Measurements from ENCODE around the gene SEBOX. TPM values are rescaled to one million over a fixed set of nuclear protein-coding genes. Genes with fewer than 3 reads are reported as not detected.

SEBOX gene
- total and polyA plus RNA-seq, 2 donors (not counting 1 experiment from before 2014, with no cell fraction given): not detected

- H3K9me3 Mint-ChIP-seq (ENCODE audit: insufficient read depth): no peaks in the 10 kb centered on the region
- POLR2A ChIA-PET: no interaction called here
- TF ChIP-seq EZH2 (IDR thresholded peaks at IDR 0.05; ENCODE audit: borderline replicate concordance, insufficient read depth, low read depth, low read length, poor library complexity, severe bottlenecking): no peak
- no peak for TF ChIP-seq CTCF (IDR thresholded peaks at IDR 0.05)
Observed at GRCh38 chr17:28394337-28395116, 29.5 kb upstream of the SEBOX start.

GRCh38 chr17:28392491-28392890 lies 27.5 kb upstream of the SEBOX start:
- TF ChIP-seq CTCF (IDR thresholded peaks at IDR 0.05): no peak
- TF ChIP-seq EZH2 (IDR thresholded peaks at IDR 0.05; ENCODE audit: borderline replicate concordance, insufficient read depth, low read depth, low read length, poor library complexity, severe bottlenecking): no peak
- Mint-ChIP-seq H3K9me3 (ENCODE audit: insufficient read depth) (no peaks in the 10 kb centered on the region), H3K4me3 (no peak overlapping the region), H3K27ac (no peak overlapping the region), H3K27me3 (no peaks in the 10 kb centered on the region), H3K4me1 (no peaks in the 10 kb centered on the region)
- Histone ChIP-seq H3K4me3 (ENCODE audit: control extremely low read depth in 1 of 5, extremely low read depth in 1 of 5, insufficient read depth in 1 of 5, low read depth in 2 of 5, low read length in 4 of 5) (no peak overlapping the region), H3K9ac (ENCODE audit: low read length) (no peak overlapping the region), H3K4me2 (replicated peaks; ENCODE audit: low read depth, low read length, poor library complexity, severe bottlenecking) (no peak overlapping the region), H3K27me3 (replicated peaks in 1 of 4; ENCODE audit: control extremely low read depth in 1 of 4, control insufficient read depth in 3 of 4, insufficient read depth in 4 of 4, low read length in 3 of 4) (no peaks in the 10 kb centered on the region), H3K36me3 (replicated peaks in 1 of 2; ENCODE audit: control extremely low read depth in 1 of 2, control insufficient read depth in 1 of 2, extremely low read depth in 1 of 2, insufficient read depth in 2 of 2, low read length in 1 of 2) (peaks cover 1 to 44% of the 10 kb centered on the region in 2 experiments), H2AFZ (ENCODE audit: insufficient read depth, low read depth, low read length, poor library complexity, severe bottlenecking) (no peak overlapping the region), H3K79me2 (ENCODE audit: control insufficient read depth, insufficient read depth, low read length) (no peaks in the 10 kb centered on the region), H3K27ac (ENCODE audit: low read length in 2 of 2) (no peak overlapping the region), H3K9me3 (ENCODE audit: control extremely low read depth in 1 of 3, control insufficient read depth in 2 of 3, insufficient read depth in 1 of 3, low read length in 2 of 3) (no peaks in the 10 kb centered on the region), H3K4me1 (ENCODE audit: control insufficient read depth in 2 of 2, insufficient read depth in 2 of 2, low read length in 2 of 2) (no peaks in the 10 kb centered on the region), H4K20me1 (ENCODE audit: control insufficient read depth, insufficient read depth, low read length, poor library complexity, severe bottlenecking) (no peaks in the 10 kb centered on the region)
- CTCF ChIA-PET: no interaction called here
- intact Hi-C loops (cut with micrococcal nuclease): no loop called here
- DNase-seq: no peak
- no peak for ATAC-seq (ENCODE audit: low read depth)
- POLR2A ChIA-PET: no interaction called here
- 100% methylated on average over 5 of the region's 10 CpGs for WGBS (ENCODE audit: insufficient coverage)

More at GRCh38 chr17:28394337-28395116, 29.5 kb upstream of the SEBOX start:
- Histone ChIP-seq H3K27me3 (replicated peaks in 1 of 4; ENCODE audit: control extremely low read depth in 1 of 4, control insufficient read depth in 3 of 4, insufficient read depth in 4 of 4, low read length in 3 of 4) (no peaks in the 10 kb centered on the region), H3K9me3 (ENCODE audit: control extremely low read depth in 1 of 3, control insufficient read depth in 2 of 3, insufficient read depth in 1 of 3, low read length in 2 of 3) (no peaks in the 10 kb centered on the region), H3K79me2 (ENCODE audit: control insufficient read depth, insufficient read depth, low read length) (no peaks in the 10 kb centered on the region), H2AFZ (ENCODE audit: insufficient read depth, low read depth, low read length, poor library complexity, severe bottlenecking) (no peak overlapping the region), H3K9ac (ENCODE audit: low read length) (no peak overlapping the region), H3K4me2 (replicated peaks; ENCODE audit: low read depth, low read length, poor library complexity, severe bottlenecking) (no peak overlapping the region), H3K36me3 (replicated peaks in 1 of 2; ENCODE audit: control extremely low read depth in 1 of 2, control insufficient read depth in 1 of 2, extremely low read depth in 1 of 2, insufficient read depth in 2 of 2, low read length in 1 of 2) (peaks cover 0 to 32% of the 10 kb centered on the region in 2 experiments), H3K4me1 (ENCODE audit: control insufficient read depth in 2 of 2, insufficient read depth in 2 of 2, low read length in 2 of 2) (no peaks in the 10 kb centered on the region), H3K27ac (ENCODE audit: low read length in 2 of 2) (no peak overlapping the region), H3K4me3 (ENCODE audit: control extremely low read depth in 1 of 5, extremely low read depth in 1 of 5, insufficient read depth in 1 of 5, low read depth in 2 of 5, low read length in 4 of 5) (no peak overlapping the region), H4K20me1 (ENCODE audit: control insufficient read depth, insufficient read depth, low read length, poor library complexity, severe bottlenecking) (no peaks in the 10 kb centered on the region)
- H3K27me3 Mint-ChIP-seq: no peaks in the 10 kb centered on the region
- ATAC-seq (ENCODE audit: low read depth) (no peak), DNase-seq (no peak)
- peaks cover 3% of the 10 kb centered on the region for H3K4me1 Mint-ChIP-seq
- H3K4me3 Mint-ChIP-seq: no peak overlapping the region
- intact Hi-C loops (cut with micrococcal nuclease): no loop called here
- 86% methylated on average over 2 of the region's 7 CpGs for WGBS (ENCODE audit: insufficient coverage)
- no peak overlapping the region for H3K27ac Mint-ChIP-seq
- CTCF ChIA-PET: no interaction called here

Data from B cell (primary cell).